Ovary (tissue), 10 donors: ENCODE data around the gene CHIA. TPM values are rescaled to one million over a fixed set of nuclear protein-coding genes. Genes with fewer than 3 reads are reported as not detected.

ENCODE experiments used
- DNase-seq, 5 donors: peaks; one replicate each; pipeline ENCODE4 v3.0.0-alpha.2; 2019 to 2020
- H3K27ac ChIP-seq, 2 donors: fragments of 200-600 bp; one replicate each; pipeline versions ENCODE4 v1.5.1 to v1.8.0; 2019 to 2022
- H3K27me3 ChIP-seq: fragments of 200-600 bp; one replicate; pipeline ENCODE4 v1.8.0; 2022
- H3K36me3 ChIP-seq: fragments of 200-600 bp; sonication (generic); one replicate; pipeline ENCODE4 v1.5.1; 2019
- H3K4me1 ChIP-seq: one replicate; pipeline ENCODE4 v1.8.1; 2013; ENCODE audit warnings: mild to moderate bottlenecking, moderate library complexity; ENCODE audit not compliant: insufficient read depth
- H3K4me3 ChIP-seq: fragments of 200-600 bp; sonication (generic); one replicate; pipeline ENCODE4 v1.5.1; 2017
- H3K9me3 ChIP-seq, 2 donors: fragments of 200-600 bp in 1 of 2; sonication (generic) in 1 of 2; one replicate each; pipeline versions ENCODE4 v1.5.1 to v1.8.1; 2013 to 2019; ENCODE audit warnings: mild to moderate bottlenecking in 1 of 2, moderate library complexity in 1 of 2
- CTCF ChIP-seq, 3 donors: fragments of 450-650 bp in 2 of 3; fragments of 200-600 bp in 1 of 3; IDR thresholded peaks; one replicate each; pipeline versions ENCODE4 v1.5.1 to v1.8.0; 2016 to 2022; ENCODE audit warnings: antibody characterized with exemption in 3 of 3, mild to moderate bottlenecking in 1 of 3
- EP300 ChIP-seq: sonication (generic); formaldehyde crosslinking; IDR thresholded peaks from one replicate; pipeline ENCODE4 v1.6.1; 2017; ENCODE audit warnings: antibody characterized with exemption
- POLR2A ChIP-seq: fragments of 450-650 bp; IDR thresholded peaks from one replicate; pipeline ENCODE4 v1.6.1; 2017; ENCODE audit warnings: antibody characterized with exemption, mild to moderate bottlenecking, moderate library complexity
- WGBS, 3 donors: extraction: QIAGEN DNeasy Blood & Tissue Kit in 1 of 3; methylation state at CpG; one replicate each; pipeline versions ENCODE4 v1.1.5 to v1.1.7; 2013 to 2017; 5-methylcytosine and 5-hydroxymethylcytosine counted together
- intact Hi-C, 4 donors: fragments of 100-400 bp; cut with DNase I; formaldehyde crosslinking; loops; one replicate each; pipeline versions ENCODE4 v1.11.0 to v1.15.1; 2022 to 2023
- long read RNA-seq, 3 donors: library from polyadenylated mRNA in 2 of 3; unstranded in 2 of 3; transcript quantifications; one replicate each; pipeline ENCODE4 v2.0.0 and lab custom pipeline, GENCODE V29; 2021 to 2026
- polyA plus RNA-seq, 2 donors: library from polyadenylated mRNA; stranded (reverse); fragments of 200-250 nt in 1 of 2; fragments of 350-450 nt in 1 of 2; fragmentation: Illumina TruSeq in 1 of 2; extraction: RNeasy Lipid Tissue Mini Kit (QIAGEN cat#74804) in 1 of 2; gene quantifications; one replicate each; pipeline ENCODE4 v1.2.3, GENCODE V29; 2013 to 2014
- total RNA-seq, 7 donors: library from RNA; depleted of rRNA in 2 of 7; stranded (reverse); fragments of >200 nt in 2 of 7; fragmentation: NEBNext Ultra II Directional in 3 of 7; extraction: Animal tissue kit (Norgen Biotek cat#: 25700) in 3 of 7; gene quantifications; one replicate each; pipeline versions ENCODE4 v1.1.0 to v1.2.4, GENCODE V29; 2016 to 2023
- donor health status: DM: no; HTN: no; CAD: no; lungs with moderate emphysema.
- donor health status: DM: no; HTN: no; CAD: no.
- donor health status: Bipolar disorder and iron deficiency.
- donor health status: DM: yes; HTN: yes; CAD: no.
- donor health status: DM: no; HTN: no; CAD: no.
- donor health status: DM: yes; HTN: yes; CAD: no.

CHIA gene
- total RNA-seq (not detected), polyA plus RNA-seq (under 1 TPM in 1 of 2 donors, not detected in 1; 0.18 TPM)
- long read RNA-seq, donor 1 = 0 reads
- long read RNA-seq, donor 2 = 0 reads
- long read RNA-seq, donor 3 = 0 reads

GRCh38 chr1:111290630-111291029 is at the start of gene CHIA:
Gene CHIA, plus strand, starts transcription at chr1:111290851. Its CDS starts 19,617 bp downstream, at chr1:111310468.
- intact Hi-C loops = no loop called here
- H3K9me3 ChIP-seq = no peaks in the 10 kb centered on the region

GRCh38 chr1:111241797-111242196 is 48.9 kb upstream of the CHIA start:
- Histone ChIP-seq H3K4me3 (no peak overlapping the region), H3K36me3 (no peaks in the 10 kb centered on the region), H3K27me3 (no peaks in the 10 kb centered on the region), H3K9me3 (no peaks in the 10 kb centered on the region), H3K4me1 (peaks cover 5% of the 10 kb centered on the region), H3K27ac (no peak overlapping the region)
- WGBS, 3 donors = 75 to 85% (median 83%) methylated on average over 2 of the region's 2 CpGs
- TF ChIP-seq CTCF (IDR thresholded peaks at IDR 0.05) = no peak
- no peak for TF ChIP-seq EP300
- TF ChIP-seq POLR2A = no peak
- DNase-seq = no peak
- intact Hi-C loops = no loop called here

More at GRCh38 chr1:111290630-111291029, at the start of gene CHIA:
- 26 to 32% (median 30%) methylated on average over 7 of the region's 7 CpGs for WGBS, 3 donors
- DNase-seq = no peak
- TF ChIP-seq POLR2A = no peak
- TF ChIP-seq CTCF (IDR thresholded peaks at IDR 0.05) = no peak
- no peaks in the 10 kb centered on the region for H3K27me3 ChIP-seq
- H3K4me3 ChIP-seq = no peak within 1 kb of the TSS
- H3K4me1 ChIP-seq = no peaks in the 10 kb centered on the region
- no peak within 1 kb of the TSS for H3K27ac ChIP-seq
- no peaks in the 10 kb centered on the region for H3K36me3 ChIP-seq

GRCh38 chr1:111242805-111243523 is 47.7 kb upstream of the CHIA start:
- Histone ChIP-seq H3K27ac (no peak overlapping the region), H3K4me1 (peaks cover 5% of the 10 kb centered on the region), H3K9me3 (no peaks in the 10 kb centered on the region), H3K36me3 (no peaks in the 10 kb centered on the region), H3K27me3 (no peaks in the 10 kb centered on the region), H3K4me3 (no peak overlapping the region)
- TF ChIP-seq POLR2A (no peak), CTCF (IDR thresholded peaks at IDR 0.05) (no peak), EP300 (no peak)
- 43 to 55% (median 53%) methylated on average over 4 of the region's 4 CpGs for WGBS, 3 donors
- intact Hi-C loops = no loop called here
- no peak for DNase-seq

- Histone ChIP-seq H3K4me1 (peaks cover 5% of the 10 kb centered on the region), H3K9me3 (no peaks in the 10 kb centered on the region), H3K27ac (no peak overlapping the region), H3K36me3 (no peaks in the 10 kb centered on the region), H3K27me3 (no peaks in the 10 kb centered on the region), H3K4me3 (no peak overlapping the region)
- intact Hi-C loops = no loop called here
- no peak for DNase-seq
- TF ChIP-seq EP300 (no peak), POLR2A (no peak), CTCF (IDR thresholded peaks at IDR 0.05) (no peak)
- WGBS, 3 donors = 74 to 78% (median 77%) methylated on average over 5 of the region's 5 CpGs
Observed at GRCh38 chr1:111247125-111247838, 43.4 kb upstream of the CHIA start.
